ENCODE data around the gene DCC. TPM values are rescaled to one million over a fixed set of nuclear protein-coding genes. Genes with fewer than 3 reads are reported as not detected.

Gene DCC
- total RNA-seq, 1 donor from 2014 or later = not detected

DNA sequence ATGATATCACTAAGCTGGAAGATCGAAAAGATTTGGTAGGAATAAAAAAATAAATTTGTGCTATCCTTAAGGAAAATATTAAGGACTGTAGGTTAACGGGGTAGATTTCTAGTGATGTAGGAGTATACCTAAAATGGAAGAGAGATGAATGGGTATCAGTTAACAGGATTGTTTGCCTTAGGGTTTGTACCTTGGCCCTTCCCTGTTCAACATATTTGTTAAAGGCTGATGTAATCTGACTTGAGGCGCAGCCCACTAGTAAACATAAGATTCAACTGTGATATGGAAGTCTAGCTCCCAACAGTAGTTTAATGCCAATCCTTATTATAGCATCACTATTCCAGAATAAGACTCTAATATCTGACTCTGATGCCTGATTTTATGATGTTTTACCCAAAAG is 685.2 kb downstream of the DCC start:
- no peaks in the 10 kb centered on the region for H3K36me3 Mint-ChIP-seq (ENCODE audit: low read depth)
- H3K9me3 Mint-ChIP-seq (ENCODE audit: low read depth) = no peaks in the 10 kb centered on the region
- H3K4me1 Mint-ChIP-seq (ENCODE audit: low read depth) = no peaks in the 10 kb centered on the region
- TF ChIP-seq, protein P1, sequence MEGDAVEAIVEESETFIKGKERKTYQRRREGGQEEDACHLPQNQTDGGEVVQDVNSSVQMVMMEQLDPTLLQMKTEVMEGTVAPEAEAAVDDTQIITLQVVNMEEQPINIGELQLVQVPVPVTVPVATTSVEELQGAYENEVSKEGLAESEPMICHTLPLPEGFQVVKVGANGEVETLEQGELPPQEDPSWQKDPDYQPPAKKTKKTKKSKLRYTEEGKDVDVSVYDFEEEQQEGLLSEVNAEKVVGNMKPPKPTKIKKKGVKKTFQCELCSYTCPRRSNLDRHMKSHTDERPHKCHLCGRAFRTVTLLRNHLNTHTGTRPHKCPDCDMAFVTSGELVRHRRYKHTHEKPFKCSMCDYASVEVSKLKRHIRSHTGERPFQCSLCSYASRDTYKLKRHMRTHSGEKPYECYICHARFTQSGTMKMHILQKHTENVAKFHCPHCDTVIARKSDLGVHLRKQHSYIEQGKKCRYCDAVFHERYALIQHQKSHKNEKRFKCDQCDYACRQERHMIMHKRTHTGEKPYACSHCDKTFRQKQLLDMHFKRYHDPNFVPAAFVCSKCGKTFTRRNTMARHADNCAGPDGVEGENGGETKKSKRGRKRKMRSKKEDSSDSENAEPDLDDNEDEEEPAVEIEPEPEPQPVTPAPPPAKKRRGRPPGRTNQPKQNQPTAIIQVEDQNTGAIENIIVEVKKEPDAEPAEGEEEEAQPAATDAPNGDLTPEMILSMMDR (IDR thresholded peaks at IDR 0.05) = no peak
- no peak overlapping the region for H3K4me3 Mint-ChIP-seq (ENCODE audit: unreplicated experiment)
- H3K27ac Mint-ChIP-seq (ENCODE audit: unreplicated experiment) = no peak overlapping the region
- no peaks in the 10 kb centered on the region for H3K27me3 Mint-ChIP-seq (ENCODE audit: low read depth)
- no peak for DNase-seq (ENCODE audit: low spot score)

DNA sequence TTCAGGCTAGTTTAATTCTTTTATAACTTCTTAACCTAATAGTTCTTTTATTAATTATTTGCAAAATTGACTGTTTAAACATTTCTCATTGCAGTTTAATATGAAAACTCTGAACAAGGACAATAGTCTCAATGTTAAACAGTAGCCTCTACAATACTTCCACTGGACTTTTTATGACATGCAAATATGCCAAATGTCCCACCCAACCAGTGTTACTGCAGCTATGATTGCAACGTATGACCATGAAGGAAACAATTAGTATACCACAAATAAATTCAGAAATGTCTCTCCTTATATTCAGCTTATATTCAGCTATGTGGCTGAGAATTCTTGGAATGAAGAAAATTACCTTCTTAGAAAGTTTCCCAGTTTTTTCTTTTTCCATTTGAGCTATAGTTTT is 688.6 kb downstream of the DCC start:
- H3K27me3 Mint-ChIP-seq (ENCODE audit: low read depth) = no peaks in the 10 kb centered on the region
- H3K36me3 Mint-ChIP-seq (ENCODE audit: low read depth) = no peaks in the 10 kb centered on the region
- H3K27ac Mint-ChIP-seq (ENCODE audit: unreplicated experiment) = no peak overlapping the region
- H3K4me3 Mint-ChIP-seq (ENCODE audit: unreplicated experiment) = no peak overlapping the region
- no peaks in the 10 kb centered on the region for H3K9me3 Mint-ChIP-seq (ENCODE audit: low read depth)
- no peaks in the 10 kb centered on the region for H3K4me1 Mint-ChIP-seq (ENCODE audit: low read depth)
- TF ChIP-seq, protein P1 (IDR thresholded peaks at IDR 0.05) = no peak
- DNase-seq (ENCODE audit: low spot score) = no peak

DNA sequence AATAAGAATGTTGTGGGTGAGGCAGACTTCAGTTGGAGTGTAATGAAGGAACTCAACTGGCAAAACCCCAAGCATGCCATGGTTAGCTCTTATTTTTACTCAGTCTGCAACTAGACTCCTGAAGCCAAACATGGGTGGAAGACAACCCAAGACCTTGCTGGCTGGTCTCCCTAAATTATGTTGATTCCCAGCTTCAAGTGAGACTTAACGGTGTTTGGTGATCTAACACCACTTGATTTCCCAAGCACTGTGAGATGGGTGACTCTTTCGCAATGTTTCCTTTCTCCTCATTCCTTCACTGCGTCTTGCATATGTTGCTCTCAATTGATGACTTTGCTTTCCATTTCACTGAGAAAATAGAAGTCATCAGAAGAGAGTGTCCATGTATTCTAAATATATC is 693.1 kb downstream of the DCC start:
- no peaks in the 10 kb centered on the region for H3K9me3 Mint-ChIP-seq (ENCODE audit: low read depth)
- H3K4me1 Mint-ChIP-seq (ENCODE audit: low read depth) = no peaks in the 10 kb centered on the region
- H3K27me3 Mint-ChIP-seq (ENCODE audit: low read depth) = no peaks in the 10 kb centered on the region
- H3K27ac Mint-ChIP-seq (ENCODE audit: unreplicated experiment) = no peak overlapping the region
- H3K4me3 Mint-ChIP-seq (ENCODE audit: unreplicated experiment) = no peak overlapping the region
- TF ChIP-seq, protein P1 (IDR thresholded peaks at IDR 0.05) = no peak
- H3K36me3 Mint-ChIP-seq (ENCODE audit: low read depth) = no peaks in the 10 kb centered on the region
- DNase-seq (ENCODE audit: low spot score) = no peak

DNA sequence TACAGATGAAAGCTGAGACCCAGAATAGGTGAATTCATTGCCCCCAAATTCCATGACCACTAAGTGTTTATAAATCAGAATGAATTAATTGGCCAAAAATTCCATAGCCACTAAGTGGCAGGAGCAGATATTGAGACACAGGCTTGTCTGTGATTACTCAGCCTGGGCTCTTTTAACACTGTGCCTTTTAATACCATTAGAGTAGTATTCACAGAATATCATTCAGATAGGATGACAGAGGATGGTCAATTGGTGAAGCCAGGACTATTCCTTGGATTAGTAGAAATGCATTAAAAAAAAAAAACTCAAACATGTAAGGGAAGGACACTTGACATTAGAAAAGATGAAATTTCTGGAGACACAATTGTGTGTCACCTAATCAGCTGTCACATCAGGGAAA is 698.6 kb downstream of the DCC start:
- TF ChIP-seq, protein P1 (IDR thresholded peaks at IDR 0.05) = no peak
- H3K36me3 Mint-ChIP-seq (ENCODE audit: low read depth) = no peaks in the 10 kb centered on the region
- no peak overlapping the region for H3K27ac Mint-ChIP-seq (ENCODE audit: unreplicated experiment)
- H3K27me3 Mint-ChIP-seq (ENCODE audit: low read depth) = no peaks in the 10 kb centered on the region
- DNase-seq (ENCODE audit: low spot score) = no peak
- H3K9me3 Mint-ChIP-seq (ENCODE audit: low read depth) = peaks cover 10% of the 10 kb centered on the region
- H3K4me1 Mint-ChIP-seq (ENCODE audit: low read depth) = no peaks in the 10 kb centered on the region
- no peak overlapping the region for H3K4me3 Mint-ChIP-seq (ENCODE audit: unreplicated experiment)

DNA sequence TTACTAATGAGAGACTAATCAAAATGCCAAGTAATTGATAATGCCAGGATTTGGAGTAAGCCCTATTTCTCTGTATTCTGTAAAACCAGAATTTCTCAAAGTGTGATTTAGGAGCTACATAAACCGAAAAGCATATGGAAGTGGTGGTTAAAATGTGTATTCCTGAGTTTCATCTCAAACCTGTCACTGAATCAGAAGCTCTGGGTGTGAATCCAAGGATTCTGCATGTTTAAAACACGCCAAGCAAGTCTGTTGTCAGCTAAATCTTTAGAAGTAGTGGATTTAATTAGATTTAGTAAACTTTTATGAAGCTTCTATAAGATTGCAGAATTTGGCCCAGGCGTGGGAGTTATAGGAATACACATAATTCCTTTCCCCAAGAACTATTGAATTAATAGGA is 700.3 kb downstream of the DCC start:
- no peak overlapping the region for H3K4me3 Mint-ChIP-seq (ENCODE audit: unreplicated experiment)
- no peaks in the 10 kb centered on the region for H3K36me3 Mint-ChIP-seq (ENCODE audit: low read depth)
- H3K27me3 Mint-ChIP-seq (ENCODE audit: low read depth) = no peaks in the 10 kb centered on the region
- peaks cover 10% of the 10 kb centered on the region for H3K9me3 Mint-ChIP-seq (ENCODE audit: low read depth)
- H3K27ac Mint-ChIP-seq (ENCODE audit: unreplicated experiment) = no peak overlapping the region
- TF ChIP-seq, protein P1 (IDR thresholded peaks at IDR 0.05) = no peak
- H3K4me1 Mint-ChIP-seq (ENCODE audit: low read depth) = no peaks in the 10 kb centered on the region
- no peak for DNase-seq (ENCODE audit: low spot score)

All from chondrocyte (in vitro differentiated cells).